ENCODE data around the gene GAREM1. TPM values are rescaled to one million over a fixed set of nuclear protein-coding genes. Genes with fewer than 3 reads are reported as not detected.

GAREM1 gene
- 1.1 and 1.9 TPM in 2 replicates for total RNA-seq

DNA sequence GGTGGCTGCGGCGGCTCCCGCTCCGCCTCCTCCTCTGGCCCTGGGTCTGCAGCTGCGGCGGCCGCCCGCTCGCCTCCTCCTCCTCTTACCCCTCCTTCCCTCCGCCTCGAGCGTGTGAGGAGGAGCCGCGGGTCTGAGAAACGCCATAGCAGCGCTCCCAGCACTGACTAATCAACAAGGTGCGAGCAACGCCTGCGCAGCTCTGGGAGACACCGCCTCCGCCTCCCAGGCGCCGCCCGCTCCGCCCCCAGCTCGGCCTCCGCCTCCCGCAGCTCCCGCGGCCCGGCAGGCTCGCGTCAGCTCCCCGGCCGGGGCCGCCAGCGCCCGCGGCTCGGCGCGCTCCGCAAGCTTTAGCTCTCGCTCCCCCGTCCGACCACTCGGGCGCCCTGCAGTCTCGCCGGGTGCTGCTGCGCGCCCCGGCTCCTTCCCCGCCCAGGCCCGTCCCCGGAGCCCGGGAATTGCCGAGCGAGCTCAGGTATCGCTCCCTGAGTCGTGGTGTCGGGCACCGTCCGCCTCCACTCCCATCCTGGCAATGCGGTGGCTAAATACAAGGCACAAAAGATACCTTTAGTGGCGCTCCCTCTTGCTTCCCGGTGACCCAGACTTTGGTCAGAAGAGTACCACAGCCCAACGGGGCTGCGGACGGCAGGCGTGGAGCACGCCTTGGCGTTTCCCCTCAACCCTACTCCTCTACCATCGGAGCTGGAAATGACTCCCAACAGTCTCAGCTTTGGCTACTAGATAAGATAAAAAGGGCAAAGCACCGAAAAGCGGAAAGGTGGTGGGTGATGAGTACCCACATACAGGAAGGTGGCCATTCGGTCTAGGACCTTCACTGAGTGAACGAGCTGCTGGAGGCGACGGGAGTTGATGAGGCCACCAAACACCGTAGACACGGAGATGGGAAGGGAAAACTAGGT, at the start of gene GAREM1:
TSS of gene GAREM1 (minus strand) at position 169 of the 920 bp plus-strand sequence. CDS start 454 bp downstream, outside the sequence.

Small RNA genes lying within 50 kb of the gene (small RNA-seq; reads per million reads assigned to genes)
- gene RF00019, result not detected
